GM12891 (cell line): Measurements from ENCODE around the gene SRGAP2B.
"Not testable (repeated sequence)": the region's sequence is repeated elsewhere in the genome, so short reads cannot be mapped to it uniquely, and the experiment has no call there.

Experiments
- POLR2A ChIP-seq: IDR thresholded peaks from 2 replicates; pipeline ENCODE4 v1.6.1; 2011; ENCODE audit warnings: low read depth, low read length, control low read depth
- POLR2AphosphoS5 ChIP-seq: IDR thresholded peaks from 2 replicates; pipeline ENCODE4 v1.6.1; 2011; ENCODE audit warnings: low read depth, low read length, control low read depth
- TAF1 ChIP-seq: IDR thresholded peaks from 2 replicates; pipeline ENCODE4 v1.6.1; 2011; ENCODE audit warnings: low read depth, low read length, control low read depth

- not testable (repeated sequence) for TF ChIP-seq POLR2A, POLR2AphosphoS5, TAF1
Measured at GRCh38 chr1:145001381-145001780, 93.7 kb downstream of the SRGAP2B start.
